Body of pancreas (tissue), 4 donors: Measurements from ENCODE around the gene RB1. TPM values are rescaled to one million over a fixed set of nuclear protein-coding genes. Genes with fewer than 3 reads are reported as not detected.

ENCODE experiments used
- ATAC-seq: fragments of 150-250 bp; one replicate; pipeline ENCODE4 v1.9.1; 2016
- DNase-seq, 4 donors: peaks; one replicate each; pipeline ENCODE4 v3.0.0-alpha.2; 2019
- H3K27ac ChIP-seq, 4 donors: fragments of 200-600 bp; sonication (generic); 1 replicate in 3 of 4; 2 replicates in 1 of 4; pipeline versions ENCODE4 v1.5.1 to v1.6.1; 2016 to 2019; ENCODE audit warnings: mild to moderate bottlenecking in 1 of 4, mixed read lengths in 1 of 4, moderate library complexity in 1 of 4
- H3K27me3 ChIP-seq, 2 donors: fragments of 200-600 bp; sonication (generic); one replicate each; pipeline ENCODE4 v1.6.0; 2016; ENCODE audit warnings: mild to moderate bottlenecking in 1 of 2
- H3K36me3 ChIP-seq, 2 donors: fragments of 200-600 bp; sonication (generic); replicated peaks in 1 of 2; 2 replicates each; pipeline ENCODE4 v1.5.1; 2016; ENCODE audit warnings: low read depth in 2 of 2; ENCODE audit not compliant: insufficient read depth in 1 of 2
- H3K4me1 ChIP-seq: fragments of 200-600 bp; sonication (generic); one replicate; pipeline ENCODE4 v1.6.0; 2016
- H3K4me3 ChIP-seq, 2 donors: fragments of 200-600 bp; sonication (generic); 1 replicate in 1 of 2; 2 replicates in 1 of 2; pipeline ENCODE4 v1.5.1; 2016 to 2019
- H3K9me3 ChIP-seq, 3 donors: fragments of 200-600 bp; sonication (generic); 1 replicate in 2 of 3; 2 replicates in 1 of 3; pipeline ENCODE4 v1.5.1; 2016
- CTCF ChIP-seq, 7 experiments: fragments of 450-650 bp in 4 of 7; fragments of 200-600 bp in 3 of 7; sonication (generic) in 3 of 7; IDR thresholded peaks; one replicate each; pipeline ENCODE4 v1.5.1; 2016 to 2019; ENCODE audit warnings: antibody characterized with exemption in 7 of 7
- POLR2A ChIP-seq, 3 donors: fragments of 450-650 bp; IDR thresholded peaks; one replicate each; pipeline ENCODE4 v1.6.1; 2016; ENCODE audit warnings: antibody characterized with exemption in 3 of 3, mild to moderate bottlenecking in 2 of 3
- WGBS, 2 donors: methylation state at CpG; one replicate each; pipeline ENCODE4 v1.1.5; 2017; 5-methylcytosine and 5-hydroxymethylcytosine counted together
- intact Hi-C: fragments of 100-400 bp; cut with DNase I; formaldehyde crosslinking; loops from one replicate; pipeline ENCODE4 v1.15.1; 2023
- total RNA-seq, 2 donors: library from RNA; depleted of rRNA; stranded (reverse); fragments of >200 nt; gene quantifications; one replicate each; pipeline ENCODE4 v1.1.0, GENCODE V29; 2016

The RB1 gene
- total RNA-seq, 2 donors from 2014 or later: 20.5 to 28.0 TPM

- 95 to 96% methylated on average over 8 of the region's 8 CpGs for WGBS, 2 donors
These were observed 83.3 kb downstream of the RB1 start for GRCh38 chr13:48386816-48387215.

GRCh38 chr13:48391257-48391656, 87.7 kb downstream of the RB1 start:
- intact Hi-C loops: no loop called here
- DNase-seq: no peak
- H3K27ac ChIP-seq: no peak overlapping the region
- no peak for ATAC-seq
- H3K9me3 ChIP-seq: peaks cover 0 to 6% (median 0%) of the 10 kb centered on the region in 3 donors
- H3K4me1 ChIP-seq: no peaks in the 10 kb centered on the region
- 91 to 100% methylated on average over 3 of the region's 3 CpGs for WGBS, 2 donors
- H3K4me3 ChIP-seq: no peak overlapping the region
- no peak for TF ChIP-seq POLR2A (IDR thresholded peaks at IDR 0.05)
- TF ChIP-seq CTCF (IDR thresholded peaks at IDR 0.05): no peak
- H3K27me3 ChIP-seq: no peaks in the 10 kb centered on the region
- H3K36me3 ChIP-seq: no peaks in the 10 kb centered on the region

More at GRCh38 chr13:48386816-48387215, 83.3 kb downstream of the RB1 start:
- DNase-seq (no peak), ATAC-seq (no peak)
- TF ChIP-seq CTCF (IDR thresholded peaks at IDR 0.05): no peak
- Histone ChIP-seq H3K9me3 (peaks cover 0 to 4% (median 0%) of the 10 kb centered on the region in 3 donors), H3K4me3 (no peak overlapping the region), H3K36me3 (no peaks in the 10 kb centered on the region), H3K27me3 (no peaks in the 10 kb centered on the region), H3K4me1 (no peaks in the 10 kb centered on the region), H3K27ac (no peak overlapping the region)
- intact Hi-C loops: no loop called here

GRCh38 chr13:48393030-48393697, 89.6 kb downstream of the RB1 start:
- WGBS, 2 donors: 80 to 91% methylated on average over 3 of the region's 3 CpGs

GRCh38 chr13:48393698-48394085, 90.1 kb downstream of the RB1 start:
- peaks cover 2% of the 10 kb centered on the region for H3K4me1 ChIP-seq
- ATAC-seq (no peak), DNase-seq (no peak)
- H3K9me3 ChIP-seq: peaks cover 0 to 6% (median 0%) of the 10 kb centered on the region in 3 donors
- no peak overlapping the region for H3K27ac ChIP-seq
- 93 to 95% methylated on average over 2 of the region's 2 CpGs for WGBS, 2 donors
- intact Hi-C loops: no loop called here
- H3K27me3 ChIP-seq: no peaks in the 10 kb centered on the region
- no peaks in the 10 kb centered on the region for H3K36me3 ChIP-seq
- TF ChIP-seq CTCF (IDR thresholded peaks at IDR 0.05): no peak
- TF ChIP-seq POLR2A (IDR thresholded peaks at IDR 0.05): no peak
- no peak overlapping the region for H3K4me3 ChIP-seq

More at GRCh38 chr13:48393030-48393697, 89.6 kb downstream of the RB1 start:
- intact Hi-C loops: no loop called here
- DNase-seq: no peak
- no peak overlapping the region for H3K4me3 ChIP-seq
- H3K27me3 ChIP-seq: no peaks in the 10 kb centered on the region
- peaks cover 0 to 6% (median 0%) of the 10 kb centered on the region in 3 donors for H3K9me3 ChIP-seq
- H3K27ac ChIP-seq: no peak overlapping the region
- no peaks in the 10 kb centered on the region for H3K4me1 ChIP-seq
- TF ChIP-seq POLR2A (IDR thresholded peaks at IDR 0.05) (no peak), CTCF (IDR thresholded peaks at IDR 0.05) (no peak)
- no peaks in the 10 kb centered on the region for H3K36me3 ChIP-seq
- ATAC-seq: no peak

GRCh38 chr13:48397744-48398143, 94.2 kb downstream of the RB1 start:
- H3K27ac ChIP-seq: no peak overlapping the region
- TF ChIP-seq CTCF (IDR thresholded peaks at IDR 0.05): no peak
- TF ChIP-seq POLR2A (IDR thresholded peaks at IDR 0.05): no peak
- no peak for ATAC-seq
- no peak for DNase-seq
- peaks cover 11% of the 10 kb centered on the region for H3K4me1 ChIP-seq
- intact Hi-C loops: no loop called here
- no peaks in the 10 kb centered on the region for H3K9me3 ChIP-seq
- no peaks in the 10 kb centered on the region for H3K36me3 ChIP-seq
- H3K4me3 ChIP-seq: no peak overlapping the region
- no peaks in the 10 kb centered on the region for H3K27me3 ChIP-seq
- 27 to 34% methylated on average over 1 of the region's 1 CpG for WGBS, 2 donors
